ENCODE data around the gene PLEKHA4. TPM values are rescaled to one million over a fixed set of nuclear protein-coding genes. Genes with fewer than 3 reads are reported as not detected.

Gene PLEKHA4
- total and polyA plus RNA-seq, 2 experiments from 2014 or later, result 12.2 to 12.3 TPM

DNA sequence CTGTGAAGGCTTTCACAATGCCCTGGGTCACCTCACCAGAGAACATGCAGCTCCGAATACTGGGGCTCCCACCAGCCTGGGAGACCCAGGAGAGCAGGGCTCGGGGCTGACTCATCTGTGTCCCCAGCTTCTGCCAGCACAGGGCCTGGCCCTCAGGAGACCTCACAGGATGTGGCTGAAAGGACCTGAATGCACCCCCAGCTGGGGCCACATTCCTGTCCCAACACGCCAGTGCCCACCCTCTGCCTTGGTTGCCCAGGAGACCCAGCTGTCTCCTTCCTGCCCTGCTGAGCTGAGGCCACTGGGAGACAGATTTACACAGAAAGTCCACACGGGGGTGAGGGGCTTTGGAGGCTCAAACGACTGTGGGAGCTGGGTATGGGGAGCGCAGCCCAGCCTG, 69.5 kb downstream of the PLEKHA4 start (continued):
- TF ChIP-seq, protein P1, sequence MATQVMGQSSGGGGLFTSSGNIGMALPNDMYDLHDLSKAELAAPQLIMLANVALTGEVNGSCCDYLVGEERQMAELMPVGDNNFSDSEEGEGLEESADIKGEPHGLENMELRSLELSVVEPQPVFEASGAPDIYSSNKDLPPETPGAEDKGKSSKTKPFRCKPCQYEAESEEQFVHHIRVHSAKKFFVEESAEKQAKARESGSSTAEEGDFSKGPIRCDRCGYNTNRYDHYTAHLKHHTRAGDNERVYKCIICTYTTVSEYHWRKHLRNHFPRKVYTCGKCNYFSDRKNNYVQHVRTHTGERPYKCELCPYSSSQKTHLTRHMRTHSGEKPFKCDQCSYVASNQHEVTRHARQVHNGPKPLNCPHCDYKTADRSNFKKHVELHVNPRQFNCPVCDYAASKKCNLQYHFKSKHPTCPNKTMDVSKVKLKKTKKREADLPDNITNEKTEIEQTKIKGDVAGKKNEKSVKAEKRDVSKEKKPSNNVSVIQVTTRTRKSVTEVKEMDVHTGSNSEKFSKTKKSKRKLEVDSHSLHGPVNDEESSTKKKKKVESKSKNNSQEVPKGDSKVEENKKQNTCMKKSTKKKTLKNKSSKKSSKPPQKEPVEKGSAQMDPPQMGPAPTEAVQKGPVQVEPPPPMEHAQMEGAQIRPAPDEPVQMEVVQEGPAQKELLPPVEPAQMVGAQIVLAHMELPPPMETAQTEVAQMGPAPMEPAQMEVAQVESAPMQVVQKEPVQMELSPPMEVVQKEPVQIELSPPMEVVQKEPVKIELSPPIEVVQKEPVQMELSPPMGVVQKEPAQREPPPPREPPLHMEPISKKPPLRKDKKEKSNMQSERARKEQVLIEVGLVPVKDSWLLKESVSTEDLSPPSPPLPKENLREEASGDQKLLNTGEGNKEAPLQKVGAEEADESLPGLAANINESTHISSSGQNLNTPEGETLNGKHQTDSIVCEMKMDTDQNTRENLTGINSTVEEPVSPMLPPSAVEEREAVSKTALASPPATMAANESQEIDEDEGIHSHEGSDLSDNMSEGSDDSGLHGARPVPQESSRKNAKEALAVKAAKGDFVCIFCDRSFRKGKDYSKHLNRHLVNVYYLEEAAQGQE (IDR thresholded peaks at IDR 0.05; ENCODE audit: unreplicated experiment), result no peak
- TF ChIP-seq EZH2 (IDR thresholded peaks at IDR 0.05; ENCODE audit: low read depth, unreplicated experiment) (no peak), STAT1 (IDR thresholded peaks at IDR 0.05; ENCODE audit: unreplicated experiment) (no peak)

DNA sequence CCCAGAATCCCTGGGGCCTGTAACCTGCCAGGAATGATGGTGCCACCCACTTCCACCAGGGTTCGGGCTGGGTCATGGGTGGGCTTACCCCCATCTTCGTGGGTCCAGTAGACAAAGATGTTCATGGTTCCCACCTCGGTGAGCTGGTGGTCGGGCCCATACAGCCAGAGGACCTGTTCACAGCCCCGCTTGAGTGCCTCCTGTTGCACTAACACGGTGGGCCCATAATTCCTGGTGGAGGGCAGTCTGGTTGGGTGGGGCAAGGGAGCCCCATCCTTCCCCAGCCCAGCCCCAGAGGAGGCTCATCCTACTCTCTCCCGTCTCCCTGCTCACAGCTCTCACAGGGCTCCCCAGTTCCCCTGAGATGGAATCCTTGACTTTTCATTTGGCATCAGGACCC, 71.3 kb downstream of the PLEKHA4 start:
- H3K27ac ChIP-seq (ENCODE audit: low read depth), result no peak overlapping the region
- DNase-seq (ENCODE audit: low spot score) (no peak), ATAC-seq (no peak)
- Mint-ChIP-seq H3K4me1 (peaks cover 26% of the 10 kb centered on the region; the same call in 2 of the 3 replicates), H3K27ac (no peak overlapping the region; the same call in 1 of the 2 replicates), H3K27me3 (ENCODE audit: insufficient read depth, low read depth, poor library complexity) (peaks cover 12% of the 10 kb centered on the region), H3K9me3 (no peaks in the 10 kb centered on the region), H3K4me3 (no peak overlapping the region; the same call in 2 of the 3 replicates), H3K36me3 (ENCODE audit: low read depth) (no peaks in the 10 kb centered on the region; the same call in 2 of the 3 replicates)
- no peaks in the 10 kb centered on the region for H3K36me3 ChIP-seq (ENCODE audit: insufficient read depth)
- no peaks in the 10 kb centered on the region for H3K9me2 ChIP-seq (ENCODE audit: insufficient read depth)
- H3K27me3 ChIP-seq (ENCODE audit: insufficient read depth), result no peaks in the 10 kb centered on the region
- no peak overlapping the region for H2AFZ ChIP-seq
- no peaks in the 10 kb centered on the region for H3K79me2 ChIP-seq (replicated peaks; ENCODE audit: insufficient read depth)
- H4K20me1 ChIP-seq (replicated peaks; ENCODE audit: insufficient read depth), result no peaks in the 10 kb centered on the region
- H3K4me1 ChIP-seq (ENCODE audit: insufficient read depth), result peaks cover 14% of the 10 kb centered on the region
- peaks cover 5% of the 10 kb centered on the region; the same call in 1 of the 2 replicates for H3F3A ChIP-seq (replicated peaks; ENCODE audit: low read depth)
- no peak overlapping the region for H3K4me3 ChIP-seq
- no peak overlapping the region for H3K4me2 ChIP-seq
- TF ChIP-seq POLR2AphosphoS5 (IDR thresholded peaks at IDR 0.05; ENCODE audit: low read depth), result no peak
- TF ChIP-seq STAT1 (IDR thresholded peaks at IDR 0.05; ENCODE audit: unreplicated experiment), result no peak
- TF ChIP-seq, protein P2, sequence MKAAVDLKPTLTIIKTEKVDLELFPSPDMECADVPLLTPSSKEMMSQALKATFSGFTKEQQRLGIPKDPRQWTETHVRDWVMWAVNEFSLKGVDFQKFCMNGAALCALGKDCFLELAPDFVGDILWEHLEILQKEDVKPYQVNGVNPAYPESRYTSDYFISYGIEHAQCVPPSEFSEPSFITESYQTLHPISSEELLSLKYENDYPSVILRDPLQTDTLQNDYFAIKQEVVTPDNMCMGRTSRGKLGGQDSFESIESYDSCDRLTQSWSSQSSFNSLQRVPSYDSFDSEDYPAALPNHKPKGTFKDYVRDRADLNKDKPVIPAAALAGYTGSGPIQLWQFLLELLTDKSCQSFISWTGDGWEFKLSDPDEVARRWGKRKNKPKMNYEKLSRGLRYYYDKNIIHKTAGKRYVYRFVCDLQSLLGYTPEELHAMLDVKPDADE (IDR thresholded peaks at IDR 0.05), result no peak
- no peak for TF ChIP-seq ZNF331 (CRISPR knock-in tag; IDR thresholded peaks at IDR 0.05; ENCODE audit: low read depth)
- TF ChIP-seq, protein P1 (IDR thresholded peaks at IDR 0.05; ENCODE audit: unreplicated experiment), result no peak
- no peak for TF ChIP-seq NANOG (IDR thresholded peaks at IDR 0.05; ENCODE audit: borderline replicate concordance)
- TF ChIP-seq, protein P3, sequence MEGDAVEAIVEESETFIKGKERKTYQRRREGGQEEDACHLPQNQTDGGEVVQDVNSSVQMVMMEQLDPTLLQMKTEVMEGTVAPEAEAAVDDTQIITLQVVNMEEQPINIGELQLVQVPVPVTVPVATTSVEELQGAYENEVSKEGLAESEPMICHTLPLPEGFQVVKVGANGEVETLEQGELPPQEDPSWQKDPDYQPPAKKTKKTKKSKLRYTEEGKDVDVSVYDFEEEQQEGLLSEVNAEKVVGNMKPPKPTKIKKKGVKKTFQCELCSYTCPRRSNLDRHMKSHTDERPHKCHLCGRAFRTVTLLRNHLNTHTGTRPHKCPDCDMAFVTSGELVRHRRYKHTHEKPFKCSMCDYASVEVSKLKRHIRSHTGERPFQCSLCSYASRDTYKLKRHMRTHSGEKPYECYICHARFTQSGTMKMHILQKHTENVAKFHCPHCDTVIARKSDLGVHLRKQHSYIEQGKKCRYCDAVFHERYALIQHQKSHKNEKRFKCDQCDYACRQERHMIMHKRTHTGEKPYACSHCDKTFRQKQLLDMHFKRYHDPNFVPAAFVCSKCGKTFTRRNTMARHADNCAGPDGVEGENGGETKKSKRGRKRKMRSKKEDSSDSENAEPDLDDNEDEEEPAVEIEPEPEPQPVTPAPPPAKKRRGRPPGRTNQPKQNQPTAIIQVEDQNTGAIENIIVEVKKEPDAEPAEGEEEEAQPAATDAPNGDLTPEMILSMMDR (conservative IDR thresholded peaks at IDR 0.05; ENCODE audit: low read depth in 2 of 2), result no peak
- no peak for TF ChIP-seq EZH2phosphoT487 (IDR thresholded peaks at IDR 0.05; ENCODE audit: unreplicated experiment)
- no peak for TF ChIP-seq EZH2 (IDR thresholded peaks at IDR 0.05; ENCODE audit: low read depth, unreplicated experiment)
- no peak for TF ChIP-seq ZNF114 (CRISPR knock-in tag; IDR thresholded peaks at IDR 0.05)
- TF ChIP-seq CREB1 (CRISPR knock-in tag; IDR thresholded peaks at IDR 0.05; ENCODE audit: low read depth), result no peak
